Stimulated activated CD8-positive, alpha-beta memory T cell treated with anti-CD3 and anti-CD28 coated beads, Interleukin-12 subunit alpha, Interleukin-12 subunit beta, amount 100 ng/mL, for 4 hours (primary cell): ENCODE measurements around the gene CELSR1.

Source experiments
- DNase-seq: peaks from one replicate; pipeline ENCODE4 v3.0.0-alpha.2; 2020; ENCODE audit warnings: low read depth

The CELSR1 gene

DNA sequence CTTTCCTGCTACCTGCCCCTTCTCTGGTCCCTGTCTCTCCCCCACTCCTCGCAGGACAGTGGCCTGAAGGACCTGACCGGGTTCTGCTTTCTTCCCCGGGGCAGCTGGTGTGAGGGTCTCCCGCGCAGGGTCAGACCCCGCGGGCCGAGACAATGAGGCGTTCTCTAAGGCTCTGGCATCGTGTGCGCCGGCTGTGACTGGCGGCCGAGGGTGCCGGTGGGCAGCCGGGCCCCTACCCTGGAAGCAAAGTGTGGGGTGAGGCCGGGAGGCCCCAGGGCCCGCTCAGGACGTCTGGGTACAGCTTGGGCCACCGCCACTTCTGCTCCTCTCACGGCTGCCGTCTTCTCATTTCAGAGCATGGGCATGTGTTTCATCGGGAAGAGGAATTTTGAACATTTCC, 185.7 kb downstream of the CELSR1 start:
- DNase-seq = no peak

DNA sequence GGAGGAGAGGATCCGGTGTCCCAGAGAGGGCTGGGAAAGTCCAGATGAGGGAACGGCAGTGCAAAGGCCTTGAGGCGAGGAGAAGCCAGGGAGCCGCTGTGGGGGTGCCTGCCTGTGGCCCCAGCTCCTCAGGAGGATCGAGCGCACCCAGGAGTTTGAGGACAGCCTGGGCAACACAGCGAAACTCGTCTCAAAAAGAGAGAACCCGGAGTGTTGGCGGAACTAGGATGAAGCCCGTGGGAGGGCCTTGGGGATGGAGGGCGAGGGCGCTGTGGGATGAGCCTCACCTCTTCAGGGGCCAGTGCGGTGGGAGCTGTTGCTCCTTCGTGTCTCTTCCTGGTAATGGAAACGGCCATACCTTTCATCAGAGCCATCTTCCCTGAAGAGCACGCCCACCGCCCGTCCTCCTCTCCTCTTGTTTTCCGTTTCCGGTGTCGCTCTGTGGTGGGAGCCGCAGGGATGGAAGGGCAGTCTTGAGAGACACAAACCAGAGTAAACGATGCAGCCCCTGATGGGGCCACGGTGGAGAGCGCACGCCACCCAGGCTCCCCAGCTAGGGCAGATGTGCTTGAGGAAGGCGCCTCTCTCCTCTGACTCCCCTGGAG, 186.2 kb downstream of the CELSR1 start:
- DNase-seq = no peak

DNA sequence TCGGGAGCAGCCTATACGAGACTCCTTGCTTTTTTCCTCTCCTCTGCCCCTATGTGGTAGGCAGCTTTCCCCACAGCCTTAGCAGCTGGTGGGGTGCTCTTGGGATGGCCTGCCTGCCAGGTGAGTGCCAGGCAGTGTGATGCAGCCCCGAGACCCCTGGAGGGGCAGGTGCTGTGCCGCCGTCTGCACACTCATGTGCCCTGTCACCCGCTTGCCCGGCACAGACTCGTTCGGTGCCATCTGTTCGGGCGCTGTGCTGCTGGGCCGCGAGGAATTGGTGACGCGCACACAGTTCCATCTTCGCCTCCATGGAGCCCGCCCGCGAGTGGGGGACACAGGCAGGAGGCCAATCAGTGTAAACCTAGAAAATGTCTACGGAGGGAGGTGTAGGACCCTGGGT, 186.8 kb downstream of the CELSR1 start:
- no peak for DNase-seq

DNA sequence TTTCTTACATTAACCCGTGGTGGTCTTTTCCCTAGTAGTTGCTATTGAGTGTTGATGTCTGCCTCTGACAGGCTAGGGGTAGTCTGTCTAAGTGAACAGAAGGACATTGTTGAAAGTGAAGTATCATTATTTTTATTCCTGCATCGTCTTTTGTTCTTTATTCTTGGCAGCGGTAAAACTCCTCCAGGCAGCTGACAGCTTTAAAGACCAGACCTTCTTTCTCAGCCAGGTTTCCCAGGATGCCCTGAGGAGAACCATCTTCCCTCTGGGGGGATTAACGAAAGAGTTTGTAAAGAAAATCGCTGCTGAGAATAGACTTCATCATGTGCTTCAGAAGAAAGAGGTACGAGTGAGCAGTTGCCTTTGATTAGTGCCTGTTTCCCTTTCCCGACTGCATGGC, 187.3 kb downstream of the CELSR1 start:
- no peak for DNase-seq

DNA sequence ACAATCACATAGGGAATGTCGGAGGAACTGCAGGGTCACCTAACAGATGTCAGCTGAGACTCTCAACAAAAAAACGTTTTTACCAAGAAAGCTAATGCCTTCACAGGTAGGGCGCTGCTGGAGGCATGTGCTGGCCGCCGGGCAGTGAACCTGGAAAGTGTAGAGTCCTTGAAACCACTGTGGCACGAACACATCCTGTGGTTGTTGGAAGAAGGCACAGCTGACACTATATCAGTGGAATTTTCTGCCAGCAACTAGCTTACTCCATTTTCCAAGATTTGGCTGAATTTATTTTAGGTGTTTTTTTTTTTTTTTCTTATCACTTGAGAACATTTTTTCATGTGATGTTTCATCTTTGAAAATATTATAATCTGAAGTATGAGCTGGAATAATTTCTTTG, 187.7 kb downstream of the CELSR1 start:
- no peak for DNase-seq

DNA sequence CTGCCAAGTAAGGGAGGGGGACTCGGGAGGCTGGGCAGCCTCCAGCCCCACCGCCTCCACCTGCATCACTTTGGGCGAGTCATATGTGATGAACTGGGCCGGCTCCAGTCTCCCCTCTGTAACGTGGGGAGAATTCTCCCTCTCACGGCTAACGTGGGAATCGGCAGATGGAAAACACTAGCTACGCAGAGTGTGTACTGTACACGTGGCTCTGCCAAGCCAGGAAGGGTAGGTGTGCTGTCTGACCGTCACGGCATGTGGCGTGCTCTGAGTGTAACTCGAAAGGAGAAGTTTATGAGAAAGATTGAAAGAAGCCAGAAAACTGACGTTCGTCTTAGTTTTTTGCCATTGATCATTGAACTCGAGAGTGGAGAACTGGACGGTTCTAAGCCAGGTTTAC, 188.2 kb downstream of the CELSR1 start:
- no peak for DNase-seq

DNA sequence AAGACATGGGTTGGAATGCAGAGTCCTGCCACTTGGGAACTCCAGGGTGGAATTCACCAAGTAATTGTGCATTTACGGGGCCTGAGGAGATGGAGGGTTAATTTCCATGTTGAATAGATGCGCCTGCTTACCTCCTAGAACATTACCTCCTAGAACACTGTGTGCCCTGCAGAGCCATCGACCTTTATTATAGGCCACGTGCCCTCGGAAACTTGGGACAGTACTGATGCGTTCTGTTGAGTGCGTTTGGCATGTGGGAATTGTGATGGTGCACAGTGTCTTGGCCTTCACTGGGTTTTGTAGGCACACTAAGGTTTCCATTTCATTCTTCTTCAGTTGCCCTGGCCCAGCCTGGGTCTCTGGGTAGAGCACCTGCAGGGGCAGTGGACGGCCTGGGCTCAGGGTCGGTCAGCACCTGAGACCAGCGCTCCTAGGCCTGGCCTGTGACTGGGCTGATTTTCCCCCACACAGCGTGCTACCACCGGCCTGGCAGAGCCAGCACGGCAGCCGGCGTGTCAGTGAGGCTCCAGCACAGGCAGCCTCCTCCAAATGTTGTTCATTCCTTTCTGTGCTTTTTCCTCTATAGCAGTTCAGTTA, 189.2 kb downstream of the CELSR1 start:
- no peak for DNase-seq

DNA sequence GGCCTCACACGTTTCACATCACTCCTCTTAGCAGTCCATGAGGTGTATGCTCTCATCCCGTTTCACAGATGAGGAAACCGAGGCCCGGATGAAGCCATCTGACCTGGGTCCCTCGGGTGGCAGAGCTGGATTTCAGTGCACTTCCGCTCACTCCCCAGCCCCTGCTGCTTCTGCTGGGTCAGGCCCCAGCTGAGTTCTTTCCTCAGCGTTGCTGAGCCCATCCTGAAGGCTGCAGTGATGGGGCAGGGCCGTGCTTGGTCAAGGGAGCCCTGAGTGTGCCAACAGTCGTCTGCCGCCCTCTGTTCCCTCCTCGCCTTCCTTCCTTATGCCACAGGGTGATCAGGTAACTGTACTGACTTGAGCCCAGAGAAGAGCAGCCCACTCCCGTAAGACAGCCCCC, 189.8 kb downstream of the CELSR1 start:
- DNase-seq = no peak

DNA sequence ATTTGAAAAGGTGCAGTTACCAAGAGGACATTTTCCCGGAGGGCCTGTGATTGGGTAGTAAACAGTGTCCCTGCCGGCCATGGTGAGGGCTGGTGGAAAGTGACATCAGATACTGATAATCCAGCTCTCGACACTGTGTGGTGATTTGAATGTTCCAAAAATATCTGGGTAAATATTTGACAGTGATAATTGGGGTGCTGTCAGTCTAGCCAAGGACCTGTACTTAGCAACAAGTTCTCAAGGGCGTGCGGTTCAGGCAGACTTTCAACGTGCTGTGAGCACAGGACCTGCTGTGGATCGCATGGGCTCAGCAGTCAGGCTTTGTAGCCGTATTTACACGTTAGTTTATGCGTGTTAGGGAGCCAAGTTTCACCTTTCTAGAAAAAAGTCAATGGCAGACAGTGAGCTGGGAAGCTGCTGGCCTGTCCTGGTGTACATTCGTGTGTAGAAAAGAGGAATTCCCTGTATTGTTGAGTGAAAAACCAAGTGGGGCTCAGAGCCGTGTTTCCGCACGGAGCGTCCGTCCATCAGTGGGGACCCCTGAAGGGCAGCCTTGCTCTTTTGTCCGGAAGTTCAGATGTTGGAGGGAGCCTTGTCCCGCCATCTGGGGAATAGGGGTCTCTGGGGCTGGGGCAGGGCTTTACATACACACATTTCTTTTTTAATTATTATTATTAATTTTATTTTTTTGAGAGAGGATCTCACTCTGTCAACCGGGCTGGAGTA, 190.6 kb downstream of the CELSR1 start:
- no peak for DNase-seq

DNA sequence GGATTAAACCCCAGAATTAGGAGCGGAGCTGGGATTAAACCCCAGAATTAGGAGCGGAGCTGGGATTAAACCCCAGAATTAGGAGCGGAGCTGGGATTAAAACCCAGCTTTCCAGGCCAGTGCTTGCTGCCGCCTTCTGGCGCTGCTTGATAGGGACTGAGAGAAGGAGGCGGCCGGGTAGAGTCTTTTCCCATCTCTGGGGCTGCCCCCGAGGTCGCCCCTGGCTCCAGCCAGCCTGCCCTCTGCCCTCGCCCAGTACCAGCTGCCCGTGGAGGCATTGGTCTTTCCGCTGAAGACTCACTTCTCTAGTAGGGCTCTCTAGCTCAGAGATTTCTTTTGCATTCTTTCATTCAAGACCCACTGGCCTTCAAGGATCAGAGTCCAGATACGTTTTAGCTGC, 196.7 kb downstream of the CELSR1 start:
- no peak for DNase-seq

DNA sequence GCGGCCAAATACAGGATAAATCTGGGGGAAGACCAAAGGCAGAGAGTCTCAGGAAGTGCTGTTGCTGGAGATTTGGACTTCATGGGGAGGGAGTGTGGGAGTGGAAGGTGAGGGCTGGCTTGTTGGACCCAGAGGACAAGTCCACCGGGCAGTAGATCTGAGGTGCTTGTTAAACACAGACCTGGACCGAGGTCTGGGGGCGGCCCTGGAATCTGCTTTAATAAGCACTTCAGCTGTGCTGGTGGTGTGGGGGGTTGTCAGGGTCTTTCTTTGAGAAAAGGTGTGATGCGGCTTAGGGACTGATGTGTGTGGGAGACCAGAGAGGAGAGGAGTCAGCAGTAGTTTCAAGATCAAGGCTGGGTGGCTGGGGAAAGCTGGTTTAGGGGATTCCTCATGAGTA, 197.5 kb downstream of the CELSR1 start:
- no peak for DNase-seq

DNA sequence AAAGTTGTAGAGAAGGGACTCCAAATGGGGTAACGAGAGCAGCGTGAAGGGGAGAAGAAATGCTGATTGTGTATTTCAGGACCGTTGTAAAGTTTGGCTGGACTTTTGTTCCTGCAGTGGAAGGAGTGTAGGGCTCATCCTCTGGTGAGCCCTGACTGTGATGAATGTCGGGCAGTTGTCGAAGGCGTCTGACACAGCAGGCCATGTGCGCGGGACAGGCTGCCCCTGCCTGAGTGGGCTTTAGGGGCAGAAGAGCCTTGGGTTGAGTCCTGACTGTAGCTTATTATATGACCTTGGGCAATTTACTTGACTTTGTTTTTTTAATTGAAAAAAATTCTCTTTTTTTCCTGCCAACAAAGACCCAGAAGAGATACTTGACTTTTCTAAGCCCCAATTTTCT, 198.8 kb downstream of the CELSR1 start:
- no peak for DNase-seq

DNA sequence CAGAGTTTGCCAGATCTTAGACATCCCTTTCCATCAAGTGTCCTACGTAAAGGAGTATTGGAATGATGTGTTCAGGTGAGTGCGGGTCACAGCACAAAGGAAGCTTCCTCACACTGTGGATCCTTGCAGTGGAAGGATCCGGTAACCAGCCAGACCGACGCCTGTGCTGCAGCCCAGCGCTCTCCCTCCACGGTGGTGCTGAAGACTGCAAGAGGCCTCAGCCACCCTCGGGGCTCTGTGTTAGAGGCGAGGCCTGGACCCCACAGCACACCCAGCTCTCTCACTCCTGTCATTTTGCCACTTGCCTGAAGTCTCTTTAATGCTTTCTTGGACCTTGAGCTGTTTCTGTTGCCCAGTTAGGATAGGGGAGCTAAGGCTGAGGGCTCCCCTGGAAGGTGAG, 199.6 kb downstream of the CELSR1 start:
- no peak for DNase-seq

DNA sequence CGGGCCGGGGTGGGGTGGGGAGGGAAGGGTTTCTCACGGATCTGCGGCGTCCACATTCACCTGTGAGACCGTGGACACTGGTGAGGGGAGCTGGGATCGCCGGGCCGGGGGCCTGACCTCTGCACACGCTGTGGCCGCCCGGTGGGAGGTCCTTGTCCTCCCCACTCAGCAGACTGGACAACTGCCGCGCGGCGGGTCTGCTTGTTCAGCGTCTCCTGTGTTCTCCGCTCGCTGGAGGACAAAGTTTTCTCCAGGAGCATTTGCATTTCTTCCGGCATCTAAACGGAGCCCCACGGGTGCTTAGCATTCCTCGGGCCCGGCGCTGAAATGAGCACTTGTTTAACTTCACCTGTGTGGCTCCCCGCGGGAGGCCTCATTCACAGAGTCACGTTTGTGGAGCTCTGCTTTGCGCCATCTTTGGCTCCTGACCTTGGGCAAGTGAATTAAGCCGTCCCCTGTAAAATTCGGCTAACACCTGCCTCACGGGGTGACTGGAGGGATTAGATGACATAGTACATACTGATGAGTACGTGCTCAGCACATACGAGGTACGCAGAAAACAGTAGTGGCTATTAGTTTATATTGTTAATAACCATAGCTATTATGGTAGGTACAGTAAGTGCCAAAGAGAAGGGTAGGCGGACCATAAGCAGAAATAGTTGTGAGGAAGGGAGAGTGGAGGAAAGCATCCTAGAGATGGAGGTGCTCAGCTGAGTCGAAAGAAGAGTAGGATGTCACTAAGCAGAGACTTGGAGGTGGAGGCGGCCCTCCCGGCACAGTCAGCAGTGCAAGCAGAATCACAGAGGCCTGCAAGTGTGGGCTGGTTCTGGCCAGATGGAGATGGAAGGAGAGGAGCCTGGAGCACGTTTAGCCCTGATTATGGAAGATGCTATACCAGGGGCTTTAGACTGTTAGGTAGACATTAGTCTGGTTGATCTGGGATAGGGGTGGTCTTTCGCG, 201.0 kb downstream of the CELSR1 start:
- no peak for DNase-seq

DNA sequence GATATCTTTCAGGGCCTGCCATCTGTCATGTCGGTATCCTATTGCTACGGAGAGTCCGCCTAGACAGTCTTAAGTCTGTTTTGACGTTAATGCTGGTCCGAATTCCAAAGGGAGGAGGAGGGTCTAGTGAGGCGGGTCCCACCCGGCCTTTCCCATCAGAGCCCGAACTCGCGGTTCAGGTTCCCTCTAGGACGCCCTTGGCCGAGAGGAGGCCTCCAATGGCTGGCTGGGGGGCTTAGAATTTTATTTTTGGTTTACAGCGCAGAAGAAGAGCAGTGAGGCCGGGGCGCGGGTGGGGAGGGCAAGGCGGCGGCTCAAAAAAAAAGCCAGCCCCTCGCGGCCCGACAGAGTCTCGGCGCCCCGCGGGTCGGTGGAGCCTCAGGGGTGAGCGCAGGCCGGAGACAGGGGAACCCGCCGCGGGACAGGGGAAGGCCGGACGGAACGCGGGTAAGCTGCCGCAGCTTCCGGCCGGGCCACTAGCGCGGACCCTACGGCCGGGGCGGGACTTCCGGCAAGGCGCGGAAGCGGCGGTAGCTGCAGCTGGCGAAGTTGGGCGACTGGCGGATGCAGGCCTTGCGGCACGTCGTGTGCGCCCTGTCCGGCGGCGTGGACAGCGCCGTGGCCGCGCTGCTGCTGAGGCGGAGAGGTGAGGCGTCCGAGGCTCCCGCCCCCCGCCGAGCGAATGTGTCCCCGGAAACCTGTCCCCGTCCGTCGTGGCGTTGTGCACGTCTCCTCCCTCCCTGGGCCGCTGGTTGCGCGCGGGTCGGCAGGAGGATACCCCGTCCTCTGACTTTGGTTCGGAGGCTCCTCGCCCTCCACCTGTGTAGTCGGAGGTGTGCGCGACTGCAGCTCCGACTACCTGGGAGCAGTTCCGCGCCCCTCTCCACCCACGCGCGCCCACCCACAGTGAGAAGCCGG, 202.0 kb downstream of the CELSR1 start, which contains the start of gene TRMU:
TRMU (plus strand) TSS at position 514 of the 918 bp plus-strand sequence; CDS start at position 565, 51 bp downstream.
- peak; percentile 67 for DNase-seq

DNA sequence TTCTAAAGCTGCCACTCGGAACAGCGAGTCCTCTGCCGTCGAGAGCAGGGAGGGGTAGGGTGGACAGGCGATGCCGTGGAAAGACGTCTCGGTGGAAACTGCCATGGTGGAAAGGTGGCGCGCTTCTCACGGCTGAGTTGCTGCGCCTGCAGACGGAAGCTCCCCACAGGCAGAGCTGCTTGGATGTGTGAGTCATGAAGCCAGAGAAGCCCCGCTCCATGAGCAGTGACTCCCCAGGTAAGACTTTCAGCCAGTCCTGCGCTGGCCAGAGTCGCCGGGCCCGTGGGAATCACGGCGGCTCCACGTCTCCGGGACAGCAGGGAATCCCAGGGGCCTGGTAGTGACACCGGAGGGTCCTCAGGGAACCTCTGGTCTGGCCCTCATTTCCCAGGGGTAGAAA, 205.9 kb downstream of the CELSR1 start:
- DNase-seq = no peak

DNA sequence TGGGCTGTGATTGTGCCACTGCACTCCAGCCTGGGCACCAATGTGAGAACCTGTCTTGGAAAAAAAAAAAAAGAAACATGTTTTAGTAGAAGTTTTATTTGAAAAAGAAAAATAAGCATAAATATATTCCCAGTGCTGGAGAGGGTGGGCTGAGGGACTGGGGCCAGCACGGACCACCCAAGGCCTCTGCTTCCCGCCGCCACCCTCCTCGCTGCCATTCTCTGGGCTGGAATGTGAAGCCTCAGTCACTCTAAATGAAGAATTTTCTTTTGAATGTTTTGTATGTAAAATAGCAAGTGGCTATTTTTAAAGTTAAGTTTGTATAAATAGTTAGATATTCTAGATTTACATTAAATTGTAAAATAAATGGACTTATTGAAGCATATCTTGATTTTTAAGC, 207.0 kb downstream of the CELSR1 start:
- no peak for DNase-seq

DNA sequence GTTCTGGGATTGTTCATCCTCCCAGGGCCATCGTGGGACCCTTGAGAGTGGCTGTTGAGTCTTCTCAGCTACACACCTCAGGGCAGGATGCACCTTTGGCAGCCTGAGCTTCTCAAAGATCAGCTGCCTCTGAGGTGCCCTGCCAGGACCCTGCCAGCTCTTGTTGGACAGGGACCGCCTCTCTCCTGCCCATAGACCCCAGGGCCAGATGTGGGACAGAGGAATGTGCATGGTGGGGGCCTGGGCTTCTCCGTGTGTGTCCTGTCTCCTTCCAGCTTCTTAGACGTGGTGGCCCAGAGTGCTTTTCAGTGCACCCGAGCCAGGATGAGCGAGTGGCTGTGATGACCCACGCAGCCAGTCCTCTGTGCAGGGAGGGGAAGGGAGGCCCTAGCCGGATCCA, 207.8 kb downstream of the CELSR1 start:
- DNase-seq = no peak

DNA sequence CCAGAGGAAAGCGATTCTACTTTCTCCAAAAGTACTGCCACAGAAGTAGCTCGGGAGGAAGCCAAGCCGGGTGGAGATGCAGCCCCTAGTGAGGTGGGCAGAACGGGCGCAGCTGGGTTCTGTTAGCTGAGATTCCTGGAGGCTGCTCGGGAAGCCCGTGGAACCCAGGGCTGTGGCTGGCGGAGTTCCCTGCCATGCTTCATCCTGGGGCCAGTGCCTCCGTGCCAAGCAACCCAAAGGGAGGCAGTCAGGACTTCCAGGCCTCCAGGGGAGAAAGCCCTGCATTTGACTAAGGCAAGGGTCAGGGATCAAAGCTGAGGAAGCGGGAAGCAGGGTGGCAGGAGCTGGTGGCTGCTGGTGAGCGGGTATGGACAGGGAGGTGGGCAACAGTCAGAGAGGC, 208.6 kb downstream of the CELSR1 start:
- no peak for DNase-seq

DNA sequence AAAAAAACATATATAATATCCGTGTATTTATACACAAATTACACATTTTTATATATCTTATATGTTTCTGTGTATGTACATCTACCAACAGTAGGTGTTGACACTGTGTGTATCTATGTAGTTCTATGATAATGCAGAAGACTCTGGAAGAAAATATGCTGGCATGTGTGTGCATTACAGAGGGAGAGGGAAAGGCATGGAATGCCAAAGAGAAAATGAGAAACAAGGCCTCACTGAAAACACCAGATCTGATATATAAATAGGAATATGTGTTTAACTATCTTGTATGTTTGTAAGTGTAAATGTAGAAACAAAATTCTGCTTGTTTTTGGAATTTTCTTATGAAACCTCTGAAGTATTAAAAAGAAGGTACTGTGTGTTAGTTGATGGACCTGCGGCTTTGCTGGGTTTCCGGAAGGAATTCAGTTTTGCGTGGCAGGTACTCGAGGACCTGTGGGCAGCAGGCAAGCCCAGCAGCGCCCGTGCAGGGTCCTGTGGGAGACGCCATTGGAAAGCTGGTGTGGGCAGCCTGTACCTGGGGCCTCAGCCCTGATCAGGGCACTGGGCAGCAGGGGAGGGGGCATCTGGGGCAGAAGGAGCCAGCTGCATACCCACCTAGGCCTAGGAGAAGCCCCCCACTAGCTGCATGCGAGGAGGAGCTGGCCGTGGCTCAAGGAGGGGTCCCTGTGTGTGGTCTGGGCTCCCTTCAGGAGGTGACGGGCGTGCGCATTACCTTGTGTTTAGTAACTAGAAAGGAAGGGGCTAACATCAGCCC, 209.5 kb downstream of the CELSR1 start:
- no peak for DNase-seq
